Measurements from ENCODE around the gene LTBR.

DNA sequence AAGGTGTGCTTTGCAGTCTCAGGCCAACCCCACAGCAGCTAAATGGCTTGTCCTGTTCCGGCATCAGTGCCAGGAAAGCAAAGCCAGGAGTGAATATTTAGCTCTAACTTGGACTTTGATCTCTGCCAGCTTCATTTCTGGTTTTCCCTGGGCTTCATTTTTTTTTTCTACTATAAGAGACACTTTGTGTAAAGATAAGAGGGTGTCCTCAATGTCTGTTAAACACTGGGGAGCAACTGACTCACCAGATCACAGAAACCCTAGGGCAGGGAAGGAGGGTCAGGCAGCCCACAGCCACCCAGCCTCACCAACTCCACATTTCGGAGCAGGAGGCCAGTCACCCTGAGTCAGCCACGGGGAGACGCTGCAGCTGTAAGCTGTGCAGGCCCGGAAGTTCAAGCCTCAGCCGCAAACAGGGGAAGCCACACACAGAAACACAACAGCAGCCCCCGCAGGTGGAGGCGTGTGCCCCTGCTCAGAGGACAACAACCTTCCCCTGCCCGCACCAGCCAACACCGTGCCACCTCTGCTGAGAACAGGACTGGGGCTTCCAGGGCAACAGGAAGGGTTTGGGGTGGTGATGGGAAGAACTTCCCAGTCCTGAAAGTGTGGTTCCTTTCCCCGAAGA lies 48.4 kb upstream of the LTBR start:
- TF ChIP-seq, protein P1, sequence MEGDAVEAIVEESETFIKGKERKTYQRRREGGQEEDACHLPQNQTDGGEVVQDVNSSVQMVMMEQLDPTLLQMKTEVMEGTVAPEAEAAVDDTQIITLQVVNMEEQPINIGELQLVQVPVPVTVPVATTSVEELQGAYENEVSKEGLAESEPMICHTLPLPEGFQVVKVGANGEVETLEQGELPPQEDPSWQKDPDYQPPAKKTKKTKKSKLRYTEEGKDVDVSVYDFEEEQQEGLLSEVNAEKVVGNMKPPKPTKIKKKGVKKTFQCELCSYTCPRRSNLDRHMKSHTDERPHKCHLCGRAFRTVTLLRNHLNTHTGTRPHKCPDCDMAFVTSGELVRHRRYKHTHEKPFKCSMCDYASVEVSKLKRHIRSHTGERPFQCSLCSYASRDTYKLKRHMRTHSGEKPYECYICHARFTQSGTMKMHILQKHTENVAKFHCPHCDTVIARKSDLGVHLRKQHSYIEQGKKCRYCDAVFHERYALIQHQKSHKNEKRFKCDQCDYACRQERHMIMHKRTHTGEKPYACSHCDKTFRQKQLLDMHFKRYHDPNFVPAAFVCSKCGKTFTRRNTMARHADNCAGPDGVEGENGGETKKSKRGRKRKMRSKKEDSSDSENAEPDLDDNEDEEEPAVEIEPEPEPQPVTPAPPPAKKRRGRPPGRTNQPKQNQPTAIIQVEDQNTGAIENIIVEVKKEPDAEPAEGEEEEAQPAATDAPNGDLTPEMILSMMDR (IDR thresholded peaks at IDR 0.05), result peak; percentile 28 to 66 (median 50)
- TF ChIP-seq POLR2A (IDR thresholded peaks at IDR 0.05) (no peak), POLR2AphosphoS5 (IDR thresholded peaks at IDR 0.05) (no peak)

Measured in prostate gland (tissue), 2 donors.